ENCODE measurements around the gene DSCAML1. TPM values are rescaled to one million over a fixed set of nuclear protein-coding genes. Genes with fewer than 3 reads are reported as not detected.

Gene DSCAML1
- total and polyA plus RNA-seq, 2 of the 8 experiments (the other 6 are each of a cell fraction or from before 2014, with no cell fraction given): 0.19 to 0.24 TPM

GRCh38 chr11:117443266-117444186, 353.5 kb downstream of the DSCAML1 start:
- no peak overlapping the region for H3K4me3 ChIP-seq (ENCODE audit: extremely low read depth in 1 of 4, insufficient read depth in 2 of 4, low read depth in 3 of 4, low read length in 4 of 4)
- no peaks in the 10 kb centered on the region; a peak in 1 of 4 replicates for H3K79me2 ChIP-seq (ENCODE audit: control insufficient read depth in 1 of 2, insufficient read depth in 2 of 2, low read length in 2 of 2)
- H3K9me3 ChIP-seq (ENCODE audit: insufficient read depth in 2 of 2, low read depth in 1 of 2, low read length in 1 of 2): no peaks in the 10 kb centered on the region
- H3K18ac ChIP-seq (ENCODE audit: extremely low read depth, low read length): peak overlapping the region; percentile 38
- no peak overlapping the region for H2BK120ac ChIP-seq (replicated peaks; ENCODE audit: low read depth, low read length)
- FAIRE-seq (peak; percentile 45), DNase-seq (ENCODE audit: low read depth in 1 of 2, low spot score in 2 of 2) (peak; percentile 27 to 77)
- H3K36me3 ChIP-seq (ENCODE audit: control insufficient read depth in 2 of 4, insufficient read depth in 4 of 4, low read length in 3 of 4): no peaks in the 10 kb centered on the region
- CTCF ChIA-PET (ENCODE audit: partially characterized antibody): interaction anchor here (0.6 to 6.5 kb wide), 77 partner anchors 11 to 503 kb away, joined by 3 to 75 read pairs (median 5); no protein-coding TSS in a partner anchor
- no peak overlapping the region for H2BK20ac ChIP-seq (ENCODE audit: low read length)
- H2BK12ac ChIP-seq (ENCODE audit: low read depth, low read length): peak overlapping the region; percentile 80; the same call in 1 of the 2 replicates
- no peaks in the 10 kb centered on the region for H3K79me1 ChIP-seq (ENCODE audit: low read depth, low read length)
- H2BK5ac ChIP-seq (ENCODE audit: low read depth, low read length): no peak overlapping the region; the same call in 1 of the 2 replicates
- POLR2A ChIA-PET (ENCODE audit: partially characterized antibody): interaction anchor here (0.5 to 1.8 kb wide), 3 partner anchors 13 to 108 kb away, joined by 4 read pairs; no protein-coding TSS in a partner anchor
- peak overlapping the region in 1 of 2 experiments; percentile 31; a peak in 3 of 4 replicates for H3K4me2 ChIP-seq (ENCODE audit: insufficient read depth in 1 of 2, low read depth in 2 of 2, low read length in 2 of 2)
- H4K91ac ChIP-seq (replicated peaks; ENCODE audit: insufficient read length, low read length): no peak overlapping the region
- H3K23me2 ChIP-seq (ENCODE audit: low read depth, low read length): peaks cover 3% of the 10 kb centered on the region; the same call in 1 of the 2 replicates
- WGBS, 2 experiments (ENCODE audit: extremely low coverage in 1 of 2, insufficient coverage in 1 of 2, insufficient read length in 1 of 2, insufficient replicate concordance in 2 of 2, low coverage in 1 of 2, low lambda C conversion rate in 2 of 2, missing lambda C conversion rate in 1 of 2): 79% methylated on average over 36 of the region's 38 CpGs; no CpG with 5 or more reads in 1 of the 2 experiments
- H3K23ac ChIP-seq (ENCODE audit: insufficient read length): no peak overlapping the region
- H4K20me1 ChIP-seq (replicated peaks in 1 of 2; ENCODE audit: control insufficient read depth in 1 of 2, insufficient read depth in 2 of 2, low read length in 2 of 2): peaks cover 0 to 5% of the 10 kb centered on the region in 2 experiments
- no peak overlapping the region for H3K9ac ChIP-seq (replicated peaks in 1 of 4; ENCODE audit: extremely low read depth in 1 of 4, low read depth in 3 of 4, low read length in 3 of 4)
- H3K56ac ChIP-seq (replicated peaks; ENCODE audit: insufficient read length, low read depth, low read length): no peak overlapping the region
- peak overlapping the region; percentile 87; the same call in 1 of the 2 replicates for H4K8ac ChIP-seq (ENCODE audit: extremely low read depth, insufficient read depth, low read length)
- H3K4me1 ChIP-seq (replicated peaks in 1 of 4; ENCODE audit: control insufficient read depth in 3 of 4, insufficient read depth in 4 of 4, low read length in 3 of 4): peaks cover 0 to 8% (median 1%) of the 10 kb centered on the region in 4 experiments; a peak in 3 of 7 replicates
- no peak overlapping the region for H4K5ac ChIP-seq (ENCODE audit: insufficient read length, low read depth, low read length)
- peak overlapping the region; percentile 81; the same call in 1 of the 2 replicates for H2AFZ ChIP-seq (ENCODE audit: low read length)
- peak; percentile 95 to 98 for TF ChIP-seq RAD21 (IDR thresholded peaks at IDR 0.05 in 1 of 2, conservative IDR thresholded peaks at IDR 0.05 in 1 of 2; ENCODE audit: low read depth in 2 of 2, low read length in 2 of 2)
- TF ChIP-seq, protein P1, sequence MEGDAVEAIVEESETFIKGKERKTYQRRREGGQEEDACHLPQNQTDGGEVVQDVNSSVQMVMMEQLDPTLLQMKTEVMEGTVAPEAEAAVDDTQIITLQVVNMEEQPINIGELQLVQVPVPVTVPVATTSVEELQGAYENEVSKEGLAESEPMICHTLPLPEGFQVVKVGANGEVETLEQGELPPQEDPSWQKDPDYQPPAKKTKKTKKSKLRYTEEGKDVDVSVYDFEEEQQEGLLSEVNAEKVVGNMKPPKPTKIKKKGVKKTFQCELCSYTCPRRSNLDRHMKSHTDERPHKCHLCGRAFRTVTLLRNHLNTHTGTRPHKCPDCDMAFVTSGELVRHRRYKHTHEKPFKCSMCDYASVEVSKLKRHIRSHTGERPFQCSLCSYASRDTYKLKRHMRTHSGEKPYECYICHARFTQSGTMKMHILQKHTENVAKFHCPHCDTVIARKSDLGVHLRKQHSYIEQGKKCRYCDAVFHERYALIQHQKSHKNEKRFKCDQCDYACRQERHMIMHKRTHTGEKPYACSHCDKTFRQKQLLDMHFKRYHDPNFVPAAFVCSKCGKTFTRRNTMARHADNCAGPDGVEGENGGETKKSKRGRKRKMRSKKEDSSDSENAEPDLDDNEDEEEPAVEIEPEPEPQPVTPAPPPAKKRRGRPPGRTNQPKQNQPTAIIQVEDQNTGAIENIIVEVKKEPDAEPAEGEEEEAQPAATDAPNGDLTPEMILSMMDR (IDR thresholded peaks at IDR 0.05; ENCODE audit: control extremely low read depth in 1 of 3, insufficient read depth in 1 of 3, low read depth in 1 of 3, low read length in 3 of 3): peak; percentile 86 to 92 (median 91)
- TF ChIP-seq BRCA1 (IDR thresholded peaks at IDR 0.05; ENCODE audit: low read depth, low read length): no peak
- TF ChIP-seq, protein P2, sequence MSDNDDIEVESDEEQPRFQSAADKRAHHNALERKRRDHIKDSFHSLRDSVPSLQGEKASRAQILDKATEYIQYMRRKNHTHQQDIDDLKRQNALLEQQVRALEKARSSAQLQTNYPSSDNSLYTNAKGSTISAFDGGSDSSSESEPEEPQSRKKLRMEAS (IDR thresholded peaks at IDR 0.05): peak; percentile 20; the same call in 1 of the 2 replicates
- TF ChIP-seq RXRA (IDR thresholded peaks at IDR 0.05; ENCODE audit: insufficient read depth, low read depth, low read length): no peak
- 0 out of 4 replicates have a peak, but pooled peaks of 1 of the 2 experiments have one; percentile 28 for TF ChIP-seq SIN3A (conservative IDR thresholded peaks at IDR 0.05 in 1 of 2, IDR thresholded peaks at IDR 0.05 in 1 of 2; ENCODE audit: low read depth in 1 of 2, low read length in 2 of 2)
- H3K27me3 ChIP-seq (replicated peaks in 1 of 4; ENCODE audit: control insufficient read depth in 3 of 4, extremely low read depth in 1 of 4, insufficient read depth in 3 of 4, low read length in 3 of 4): peaks cover 0 to 6% (median 0%) of the 10 kb centered on the region in 4 experiments; a peak in 4 of 7 replicates
- no peak overlapping the region for H3K4ac ChIP-seq (replicated peaks; ENCODE audit: insufficient read length, low read depth, low read length)
- no peak overlapping the region for H3K14ac ChIP-seq (ENCODE audit: insufficient read length)
- 0 out of 2 replicates have a peak overlapping the region, but pooled peaks have one; percentile 72 for H2BK15ac ChIP-seq (ENCODE audit: low read length)
- no peak overlapping the region for H3K27ac ChIP-seq (ENCODE audit: low read depth, low read length)
- H2AK5ac ChIP-seq (ENCODE audit: low read depth, low read length): no peak overlapping the region

Data from H1 (cell line).